GM19035 (cell line): Measurements from ENCODE around the gene PPARD.
"Not testable (repeated sequence)": the region's sequence is repeated elsewhere in the genome, so short reads cannot be mapped to it uniquely, and the experiment has no call there.

Experiments used
- ATAC-seq: cut with Tn5 transposase; IDR thresholded peaks from one replicate; pipeline ENCODE4 v1.9.1; 2021; ENCODE audit not compliant: unreplicated experiment

Gene PPARD

DNA sequence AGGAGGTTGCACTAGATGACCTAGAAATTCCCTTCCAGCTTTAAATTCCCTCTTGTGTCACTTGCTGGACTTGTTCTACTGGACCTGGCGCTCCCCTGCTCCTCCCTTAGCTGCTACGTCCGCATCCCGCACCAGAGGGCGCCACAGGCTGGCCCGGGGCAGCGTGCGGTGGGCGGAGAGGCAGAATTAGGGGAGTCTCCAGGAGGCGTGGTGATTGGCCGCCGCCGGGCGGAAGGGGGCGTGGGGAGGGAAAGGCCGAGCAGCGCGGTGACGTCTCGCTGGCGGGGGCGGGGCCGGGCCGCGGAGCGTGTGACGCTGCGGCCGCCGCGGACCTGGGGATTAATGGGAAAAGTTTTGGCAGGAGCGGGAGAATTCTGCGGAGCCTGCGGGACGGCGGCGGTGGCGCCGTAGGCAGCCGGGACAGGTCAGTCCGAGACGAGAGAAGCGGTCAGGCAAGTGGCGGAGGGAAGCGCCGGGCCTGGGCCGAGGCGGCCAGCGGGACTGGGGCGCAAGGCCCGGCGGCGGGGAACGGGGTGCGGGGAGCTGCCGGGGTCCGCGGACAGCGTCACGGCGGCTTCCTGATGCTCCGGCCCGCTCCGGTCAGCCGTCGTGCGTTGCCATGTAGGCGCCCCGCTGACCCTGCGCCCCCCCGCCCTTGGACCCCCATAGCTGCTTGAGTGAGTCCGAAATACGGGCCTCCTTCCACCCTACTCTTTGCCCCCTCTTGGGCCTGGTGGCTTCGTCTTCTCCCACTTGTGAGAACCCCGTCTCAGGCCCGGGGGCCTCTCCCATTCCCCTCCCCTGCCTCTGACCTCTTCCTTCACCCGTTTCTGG is at the start of gene PPARD:
PPARD (plus strand) TSS at position 301 of the 834 bp plus-strand sequence. CDS start 68,530 bp downstream, outside the sequence.
- peak; percentile 95 for ATAC-seq

DNA sequence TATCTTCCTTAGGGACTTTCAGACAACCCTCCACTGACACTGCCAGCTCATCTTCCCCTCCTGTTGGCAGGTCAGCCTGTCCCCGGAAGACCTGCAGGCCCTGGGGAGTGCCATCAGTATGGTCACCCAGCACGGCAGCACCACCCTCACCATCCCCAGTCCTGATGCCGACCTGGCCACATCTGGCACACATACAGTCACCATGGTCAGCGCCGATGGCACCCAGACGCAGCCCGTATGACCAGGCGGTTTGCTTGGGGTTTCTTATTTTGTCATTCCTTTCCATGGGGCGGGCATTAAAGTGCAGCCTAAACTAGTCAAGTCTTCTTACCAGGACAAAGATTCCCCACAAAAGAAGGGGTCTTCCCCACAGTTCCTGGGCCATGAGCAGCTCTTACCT is 48.7 kb upstream of the PPARD start:
- ATAC-seq, result no peak

DNA sequence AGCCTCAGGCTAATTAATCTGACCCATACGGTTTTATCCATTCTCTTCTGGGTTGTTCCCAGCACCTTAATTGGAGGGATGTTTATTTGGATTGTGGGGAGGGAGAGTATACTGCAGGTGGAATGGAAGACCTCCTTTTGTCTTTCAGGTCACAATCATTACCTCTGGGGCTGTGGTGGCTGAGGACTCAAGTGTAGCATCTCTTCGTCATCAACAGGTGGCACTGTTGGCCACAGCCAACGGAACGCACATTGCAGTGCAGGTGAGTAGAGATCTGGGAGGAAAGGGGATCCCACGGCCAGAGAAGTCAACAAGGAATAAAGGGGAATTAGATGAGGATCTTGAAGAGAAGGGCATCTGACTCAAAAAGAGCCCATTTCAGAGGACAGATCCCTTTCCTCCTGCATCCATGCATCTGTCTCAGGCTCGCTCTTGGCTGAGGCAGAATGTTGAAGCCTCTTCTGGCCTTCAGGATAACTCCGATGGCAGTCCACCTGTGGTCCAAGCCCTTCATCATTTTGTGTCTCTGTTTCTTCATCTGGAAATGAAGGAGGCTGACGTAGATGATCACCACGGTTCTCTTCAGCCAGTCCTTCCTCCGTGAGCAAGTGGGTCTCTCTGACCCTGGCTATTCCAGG is 47.9 kb upstream of the PPARD start:
- no peak for ATAC-seq

DNA sequence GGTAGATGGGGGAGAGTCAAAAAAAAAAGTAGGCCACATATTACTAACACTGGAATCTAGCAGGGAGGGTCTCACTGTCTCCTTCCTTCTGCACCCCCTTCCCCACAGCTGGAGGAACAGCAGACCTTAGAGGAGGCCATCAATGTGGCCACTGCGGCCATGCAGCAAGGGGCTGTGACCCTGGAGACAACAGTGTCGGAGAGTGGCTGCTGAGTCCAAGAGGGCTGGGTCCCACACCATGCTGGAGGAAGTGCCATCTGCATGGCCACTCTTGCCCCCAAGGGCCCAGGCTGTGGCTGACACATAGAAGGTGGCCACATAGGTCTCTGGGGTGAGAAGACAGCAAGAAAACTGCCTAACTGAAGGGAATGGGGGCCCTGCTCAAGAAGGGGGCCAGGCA is 47.3 kb upstream of the PPARD start:
- ATAC-seq, result no peak

DNA sequence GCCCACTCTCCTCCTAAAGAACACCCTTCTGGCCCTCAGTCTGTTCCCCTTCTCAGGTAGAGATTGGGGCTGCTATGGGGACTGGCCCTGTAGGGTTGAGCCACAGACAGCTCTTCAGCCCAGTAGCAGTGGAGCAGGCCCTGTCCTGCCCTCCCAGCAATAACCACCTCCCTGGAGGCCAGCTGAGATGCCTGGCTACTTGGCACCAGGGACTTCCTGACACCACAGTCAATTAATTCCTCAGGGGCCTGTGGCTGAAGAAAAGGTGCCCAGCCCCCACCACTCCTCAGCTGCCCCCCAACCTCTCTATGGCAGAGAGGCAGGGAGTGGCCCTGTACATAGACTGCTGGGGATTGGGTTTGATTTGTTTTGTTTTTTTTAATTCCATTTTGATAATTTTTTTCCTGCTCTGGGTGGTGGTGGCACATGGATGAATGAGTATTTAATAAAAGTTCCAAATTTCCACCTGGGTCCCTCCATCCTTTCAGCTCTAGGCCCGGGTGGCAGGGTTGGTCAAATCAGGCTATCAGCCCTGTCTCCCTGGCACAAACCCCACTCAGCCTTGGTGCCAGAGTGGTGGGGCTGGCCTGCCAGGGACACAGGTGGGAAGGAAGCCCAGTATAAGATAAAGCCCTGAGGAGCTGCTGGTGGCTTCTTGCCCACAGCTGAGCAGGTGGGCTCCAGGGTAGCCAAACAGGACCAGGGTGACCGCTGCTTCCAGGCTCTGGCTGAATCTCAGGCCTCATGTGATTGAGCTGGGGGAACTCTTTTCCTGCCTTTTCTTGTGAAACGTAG is 46.6 kb upstream of the PPARD start:
- no peak for ATAC-seq

DNA sequence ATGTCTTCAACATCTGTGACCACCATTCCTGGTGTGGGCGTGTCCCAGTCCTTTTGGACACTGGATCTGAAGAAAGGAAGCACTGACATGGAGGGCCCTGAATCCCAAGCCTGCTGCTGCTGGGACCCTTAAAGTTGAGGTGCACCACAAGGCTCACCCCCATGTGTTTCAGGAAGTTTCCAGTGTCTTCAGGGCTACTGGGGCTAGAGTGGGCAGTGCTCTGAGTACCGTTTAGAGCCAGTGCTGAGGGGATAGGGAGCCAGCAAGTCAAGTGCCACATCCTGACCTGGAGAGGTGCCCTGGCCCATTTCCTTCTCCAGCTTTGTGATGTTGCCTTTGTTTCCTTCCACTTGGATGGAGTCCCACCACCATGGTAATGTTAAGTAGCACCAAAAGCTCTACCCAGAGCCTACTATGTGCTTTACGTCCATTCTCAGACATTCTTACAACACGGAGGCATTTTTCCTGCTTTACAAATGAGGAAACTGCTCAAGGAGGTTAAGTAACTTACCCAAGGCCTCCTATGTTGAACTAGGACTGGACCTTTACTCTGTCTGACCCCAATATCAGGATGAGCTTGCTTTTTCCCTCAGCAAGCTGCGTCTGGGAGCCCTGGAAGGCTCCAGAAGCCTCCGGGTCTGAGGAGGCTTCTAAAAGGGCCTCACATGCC is 45.3 kb upstream of the PPARD start:
- ATAC-seq, result no peak

DNA sequence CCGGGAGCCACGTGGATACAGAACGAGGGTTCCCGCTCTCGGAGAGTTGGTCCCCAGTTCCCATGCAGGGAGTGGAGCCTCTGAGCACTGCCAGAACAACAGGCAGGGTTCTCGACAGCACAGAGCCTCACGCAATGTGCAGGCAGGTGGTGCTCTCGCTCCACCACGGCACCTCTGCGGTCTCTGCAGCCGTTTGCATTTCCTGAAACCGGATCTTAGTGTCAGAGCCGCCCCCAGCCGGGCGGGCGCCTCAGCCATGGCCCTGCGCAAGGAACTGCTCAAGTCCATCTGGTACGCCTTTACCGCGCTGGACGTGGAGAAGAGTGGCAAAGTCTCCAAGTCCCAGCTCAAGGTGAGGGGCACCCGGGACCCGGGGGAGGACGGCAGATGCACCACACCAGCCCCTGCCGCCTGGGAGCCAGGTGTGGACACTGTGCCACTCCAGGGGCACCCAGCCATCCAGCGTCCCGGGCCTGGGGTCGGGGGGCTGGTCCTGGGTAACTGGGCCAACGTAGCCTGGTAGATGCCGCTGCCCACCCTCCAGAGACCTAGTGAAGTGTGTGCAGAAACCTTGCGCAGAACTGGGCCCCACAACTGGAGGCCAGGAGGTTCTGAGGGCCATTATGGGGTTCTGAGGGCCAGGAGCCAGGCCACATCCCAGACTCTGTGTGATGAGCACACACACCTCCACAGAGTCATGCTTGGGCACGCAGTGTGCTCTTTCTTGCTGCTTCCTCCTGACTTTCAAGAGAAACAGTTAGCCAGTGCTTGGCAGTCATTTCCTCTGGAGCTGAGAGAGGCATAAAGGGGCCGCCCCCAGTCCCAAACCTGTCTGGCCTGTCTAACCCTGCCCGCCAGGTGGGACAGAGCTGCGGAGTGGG is 44.5 kb upstream of the PPARD start, which contains the start of gene DEF6:
DEF6 (plus strand) TSS at position 218 of the 881 bp plus-strand sequence; CDS start at position 257, 39 bp downstream.
- peak; percentile 70 for ATAC-seq

DNA sequence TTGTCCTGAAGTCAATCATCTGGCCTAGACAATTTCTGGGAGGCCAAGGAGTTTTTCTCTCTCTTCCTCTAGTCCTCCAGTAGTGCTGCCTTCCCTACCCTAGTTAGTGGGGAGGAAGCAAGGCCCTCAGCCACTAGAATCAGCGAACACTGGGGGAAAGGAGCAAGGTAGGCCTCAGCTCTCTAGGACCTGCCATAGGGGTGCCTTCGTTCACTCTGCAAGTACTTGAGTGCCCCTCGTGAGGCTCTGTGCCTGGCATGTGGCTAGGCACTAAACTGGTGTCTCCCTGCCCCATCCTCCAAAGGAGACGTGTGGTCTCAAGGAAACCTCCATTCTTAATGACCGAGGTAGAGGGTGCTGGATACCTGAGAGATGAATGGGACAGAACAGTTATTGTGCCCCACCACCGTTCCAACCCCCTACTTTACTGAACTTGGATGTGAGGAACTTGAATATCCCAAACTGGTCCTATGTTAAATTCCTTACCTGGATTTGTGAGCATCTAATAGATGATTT is 43.7 kb upstream of the PPARD start:
- no peak for ATAC-seq

DNA sequence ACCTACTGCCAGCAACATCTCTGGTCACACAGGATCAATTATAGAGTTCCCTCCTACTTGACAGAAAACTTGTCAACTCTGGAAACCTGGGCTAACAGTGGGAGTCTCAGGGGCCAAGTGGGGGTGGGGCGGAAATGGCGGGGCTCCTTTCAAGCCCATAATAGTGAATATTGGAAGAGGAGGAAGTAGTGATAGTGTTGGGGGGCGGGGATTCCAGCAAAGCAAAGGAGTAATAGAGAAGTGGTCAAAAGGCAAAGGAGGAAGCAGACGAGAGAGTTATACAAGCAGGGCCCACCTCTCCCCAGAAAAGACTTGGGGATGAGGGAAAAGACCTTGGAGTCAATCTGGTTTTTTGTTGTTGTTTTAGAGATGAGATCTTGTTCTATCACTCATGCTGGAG is 42.7 kb upstream of the PPARD start:
- ATAC-seq, result no peak

DNA sequence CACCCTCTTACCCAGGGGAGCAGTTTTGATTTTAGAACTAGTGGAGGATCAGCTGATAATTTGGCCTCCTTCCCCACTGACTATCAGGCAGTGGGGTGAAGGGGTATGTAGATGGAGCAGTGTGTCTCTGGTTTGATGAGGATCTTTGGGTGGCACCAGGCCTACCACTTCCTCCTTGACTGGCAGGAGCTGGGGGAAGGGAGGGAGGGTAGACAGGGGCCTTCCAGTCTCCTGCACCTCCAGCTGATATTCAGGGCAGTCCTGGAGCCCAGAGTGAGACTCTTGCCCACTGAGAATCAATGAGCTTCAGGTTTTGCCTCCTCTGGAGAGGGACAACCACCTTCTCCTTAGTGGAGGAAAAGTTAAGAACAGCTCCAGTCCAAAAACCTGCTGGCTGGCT is 41.5 kb upstream of the PPARD start:
- ATAC-seq, result no peak

DNA sequence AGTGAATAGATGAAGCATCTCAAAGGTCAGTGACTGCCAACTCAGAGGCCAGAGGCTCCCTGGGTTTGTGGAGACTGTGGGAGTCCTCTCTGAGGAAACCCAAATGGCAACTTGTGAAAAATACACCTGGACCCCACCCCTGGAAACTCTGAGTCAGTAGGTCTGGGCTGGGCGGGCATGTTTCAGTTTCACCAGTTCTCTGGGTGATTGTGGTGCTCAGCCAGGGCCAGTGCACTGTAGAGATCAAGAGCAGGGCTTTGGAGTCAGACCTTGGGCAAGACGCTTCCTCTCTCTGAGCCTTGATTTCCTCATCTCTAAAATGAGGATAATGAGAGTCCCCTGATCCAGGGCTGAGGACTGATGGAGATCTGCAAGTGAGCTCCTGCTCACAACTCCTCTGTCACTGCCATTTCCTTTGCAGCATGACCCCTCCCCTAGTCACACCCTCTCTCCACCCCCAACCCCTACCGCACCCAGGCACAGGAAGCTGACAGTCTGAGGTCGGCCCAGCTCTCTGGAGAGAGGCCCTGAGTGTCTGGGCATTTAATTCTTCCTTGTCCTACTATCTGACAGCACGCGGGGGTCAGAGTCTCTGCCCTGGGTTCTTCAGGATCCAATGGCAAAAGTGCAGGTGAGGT is 39.6 kb upstream of the PPARD start:
- ATAC-seq, result peak; percentile 75

DNA sequence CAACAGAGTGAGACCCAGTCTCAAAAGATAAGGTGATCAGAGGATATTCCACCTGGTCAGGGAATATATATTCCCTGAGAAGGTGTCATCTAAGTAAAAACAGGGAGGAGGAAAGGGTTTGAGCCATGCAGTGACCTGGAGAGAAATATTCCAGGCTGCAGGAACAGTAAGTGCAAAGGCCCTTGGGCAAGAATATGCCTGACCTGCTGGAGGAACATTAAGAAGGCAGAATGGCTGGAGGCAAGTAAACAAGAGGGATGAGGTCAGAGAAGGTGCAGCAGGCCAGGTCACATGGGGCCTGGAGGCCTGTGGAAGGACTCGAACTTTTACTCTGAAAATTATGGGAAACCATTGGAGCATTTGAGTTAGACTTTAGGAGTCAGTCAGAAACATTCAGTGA is 38.1 kb upstream of the PPARD start:
- ATAC-seq, result no peak

DNA sequence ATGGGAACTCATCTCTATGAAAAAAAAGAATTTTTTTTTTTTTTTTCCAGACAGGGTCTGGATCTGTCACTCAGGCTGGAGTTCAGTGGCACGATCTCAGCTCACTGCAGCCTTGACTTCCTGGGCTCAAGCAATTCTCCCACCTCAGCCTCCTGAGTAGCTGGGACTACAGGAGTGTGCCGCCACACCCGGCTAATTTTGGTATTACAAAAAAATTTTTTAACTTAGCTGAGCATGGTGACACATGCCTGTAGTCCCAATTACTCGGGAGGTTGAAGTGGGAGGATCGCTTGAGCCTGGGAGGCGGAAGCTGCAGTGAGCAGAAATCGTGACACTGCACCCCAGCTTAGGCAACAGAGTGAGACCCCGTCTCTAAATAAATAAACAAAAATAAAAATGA is 37.2 kb upstream of the PPARD start:
- ATAC-seq, result no peak

DNA sequence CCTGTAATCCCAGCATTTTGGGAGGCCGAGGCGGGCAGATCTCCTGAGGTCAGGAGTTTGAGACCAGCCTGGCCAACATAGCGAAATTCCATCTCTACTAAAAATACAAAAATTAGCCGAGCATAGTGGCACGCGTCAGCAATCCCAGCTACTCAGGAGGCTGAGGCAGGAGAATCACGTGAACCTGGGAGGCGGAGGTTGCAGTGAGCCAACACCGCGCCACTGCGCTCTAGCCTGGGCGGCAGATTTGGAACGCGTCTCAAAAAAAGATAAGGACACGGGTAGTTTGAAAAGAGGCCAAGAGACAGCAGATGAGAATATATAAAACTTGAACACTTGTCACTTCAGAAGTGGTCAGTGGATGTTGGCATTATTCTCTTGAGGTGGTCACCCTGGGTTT is 35.2 kb upstream of the PPARD start:
- ATAC-seq, result not testable (repeated sequence)

DNA sequence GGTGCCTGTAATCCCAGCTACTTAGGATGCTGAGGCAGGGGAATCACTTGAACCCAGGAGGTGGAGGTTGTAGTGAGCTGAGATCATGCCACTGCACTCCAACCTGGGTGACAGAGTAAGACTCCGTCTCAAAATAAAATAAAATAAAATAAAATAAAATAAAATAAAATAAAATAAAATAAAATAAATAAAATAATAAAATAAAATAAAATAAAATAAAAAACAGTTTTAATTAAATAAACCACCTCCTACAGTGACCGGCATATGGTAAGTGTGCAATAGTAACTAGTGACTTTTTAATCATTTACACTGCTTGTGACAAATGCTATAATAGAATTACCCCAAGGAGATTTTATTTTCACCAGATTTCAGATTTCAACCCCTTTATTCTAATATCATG is 33.8 kb upstream of the PPARD start:
- ATAC-seq, result not testable (repeated sequence)

DNA sequence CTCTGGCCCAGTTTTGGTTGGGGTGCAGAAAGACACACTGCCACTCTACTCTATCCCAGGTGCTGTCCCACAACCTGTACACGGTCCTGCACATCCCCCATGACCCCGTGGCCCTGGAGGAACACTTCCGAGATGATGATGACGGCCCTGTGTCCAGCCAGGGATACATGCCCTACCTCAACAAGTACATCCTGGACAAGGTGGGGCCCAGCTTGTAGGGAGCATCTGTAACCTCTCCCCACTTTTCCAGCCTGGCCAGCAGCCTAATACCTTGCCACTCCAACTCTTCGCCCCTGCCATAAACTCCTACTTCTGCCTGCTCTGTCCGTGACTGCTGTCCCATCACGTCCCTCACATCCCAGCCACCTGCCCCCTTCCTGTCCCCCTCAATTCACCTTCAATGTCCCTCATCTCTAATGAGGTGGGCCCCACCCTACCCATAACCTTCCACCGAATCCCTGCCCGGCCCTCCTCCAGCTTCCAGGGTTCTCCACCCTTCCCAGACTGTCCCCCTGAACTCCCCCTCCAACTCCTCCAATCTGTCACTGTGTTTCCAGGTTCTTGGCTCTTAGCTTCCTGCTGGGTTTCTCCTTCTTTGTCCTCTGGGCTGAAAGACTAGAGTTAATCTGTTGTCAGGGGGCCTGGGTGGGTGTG is 32.6 kb upstream of the PPARD start:
- no peak for ATAC-seq

DNA sequence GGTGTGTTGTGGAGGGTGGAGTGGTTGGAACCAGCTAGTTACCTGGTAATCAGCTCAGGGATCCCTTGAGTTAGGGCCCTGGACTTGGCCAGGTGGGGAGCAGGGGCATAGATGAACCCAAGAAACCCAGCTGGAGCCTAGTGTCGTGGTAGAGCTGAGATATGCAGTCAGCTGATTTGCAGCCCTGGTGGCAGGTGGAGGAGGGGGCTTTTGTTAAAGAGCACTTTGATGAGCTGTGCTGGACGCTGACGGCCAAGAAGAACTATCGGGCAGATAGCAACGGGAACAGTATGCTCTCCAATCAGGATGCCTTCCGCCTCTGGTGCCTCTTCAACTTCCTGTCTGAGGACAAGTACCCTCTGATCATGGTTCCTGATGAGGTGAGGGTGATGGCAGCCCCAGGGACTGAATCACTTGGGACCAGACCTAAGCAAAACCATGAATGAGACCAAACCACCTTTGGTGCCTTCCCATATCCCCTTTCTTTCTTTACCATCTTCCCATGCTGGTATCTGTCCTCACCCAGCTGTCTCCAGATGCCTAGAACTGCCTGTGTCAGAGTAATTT is 32.0 kb upstream of the PPARD start:
- ATAC-seq, result no peak

DNA sequence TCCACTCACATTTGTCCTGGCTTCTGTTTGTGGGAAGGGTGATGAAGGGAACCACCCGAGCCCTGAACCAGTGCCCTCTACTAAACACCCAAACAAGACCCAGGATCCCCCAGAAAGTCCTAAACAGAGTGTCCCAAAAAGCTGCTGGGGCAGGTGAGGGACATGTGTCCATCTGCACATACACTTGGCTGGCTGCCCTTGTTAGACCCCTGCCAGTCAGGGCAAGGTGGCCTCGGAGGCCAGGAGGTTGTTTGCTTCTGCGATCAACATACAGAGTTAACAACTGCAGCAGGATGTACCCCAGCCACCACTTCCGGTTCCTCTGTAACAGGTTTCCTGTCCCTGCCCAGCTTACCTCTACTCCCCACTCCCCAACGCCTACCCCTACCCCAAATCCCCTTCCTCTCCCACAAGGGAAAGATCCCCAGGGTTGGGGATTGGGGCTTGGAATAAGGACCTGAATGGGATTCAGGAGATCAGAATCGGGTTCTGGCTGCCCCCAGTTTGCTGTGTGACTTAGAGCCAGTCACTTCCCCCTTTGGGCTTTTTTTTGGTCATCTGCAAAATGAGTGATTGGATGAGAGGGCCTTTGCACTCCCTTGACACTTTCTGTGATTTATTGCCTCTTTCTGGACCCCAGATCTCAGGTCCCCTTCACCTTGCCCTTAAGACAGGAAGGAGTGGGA is 30.8 kb upstream of the PPARD start:
- ATAC-seq, result peak; percentile 59
